GM19452 (cell line): ENCODE data around the gene FZD2.
"Not testable (repeated sequence)": the region's sequence is repeated elsewhere in the genome, so short reads cannot be mapped to it uniquely, and the experiment has no call there.

Experiments
- ATAC-seq: cut with Tn5 transposase; IDR thresholded peaks from one replicate; pipeline ENCODE4 v1.9.1; 2021; ENCODE audit not compliant: unreplicated experiment

Gene FZD2

GRCh38 chr17:44546671-44547606 is 10.3 kb upstream of the FZD2 start:
- no peak for ATAC-seq

GRCh38 chr17:44547625-44548267 is 9.5 kb upstream of the FZD2 start:
- no peak for ATAC-seq

GRCh38 chr17:44548376-44549230 is 8.7 kb upstream of the FZD2 start:
- no peak for ATAC-seq

DNA sequence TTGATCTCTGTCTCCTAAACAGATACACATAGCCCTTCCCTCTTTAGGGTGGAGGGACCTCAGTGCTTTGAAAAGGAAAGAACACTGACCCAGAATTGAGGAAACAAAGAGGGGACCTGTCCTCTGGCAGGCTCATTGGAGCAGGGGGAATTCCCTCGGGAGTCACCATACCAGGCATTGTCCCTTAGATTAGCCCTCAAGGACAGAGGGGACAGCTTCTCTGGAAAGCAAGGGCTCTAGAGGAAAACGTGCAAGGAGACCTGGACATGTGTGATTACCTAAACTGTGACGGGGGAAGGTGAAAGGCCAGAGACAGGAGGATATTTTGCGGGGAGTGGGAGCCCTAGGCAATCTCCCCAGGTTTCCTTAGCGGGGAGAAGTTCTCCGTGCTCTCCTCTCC is 7.6 kb upstream of the FZD2 start:
- ATAC-seq: no peak

DNA sequence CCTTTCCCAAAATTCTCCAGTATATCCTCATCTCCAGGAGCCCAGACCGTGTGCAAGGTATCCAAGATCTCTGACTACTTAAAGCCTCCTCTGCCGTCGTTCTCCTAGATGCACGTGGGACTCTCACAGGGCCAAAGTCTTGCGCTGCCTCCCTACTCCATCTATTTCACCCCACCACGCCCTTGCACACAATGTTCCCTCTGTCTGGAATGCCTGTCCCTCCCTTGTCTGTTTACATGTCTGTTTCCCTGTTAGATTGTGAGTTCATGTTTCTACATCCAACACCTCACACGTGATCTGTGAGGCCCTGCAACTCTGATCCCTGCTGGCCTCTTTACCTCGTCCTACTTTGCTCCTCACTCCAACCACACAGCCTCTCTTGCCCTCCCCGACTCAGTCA is 4.9 kb upstream of the FZD2 start:
- ATAC-seq: no peak

- ATAC-seq: no peak
Observed at GRCh38 chr17:44555099-44555498, 2.2 kb upstream of the FZD2 start.

- no peak for ATAC-seq
Observed at GRCh38 chr17:44556166-44556831, 985 bp upstream of the FZD2 start.

GRCh38 chr17:44557651-44558285 is 484 bp downstream of the FZD2 start:
- no peak for ATAC-seq

- ATAC-seq: no peak
Observed at GRCh38 chr17:44558334-44558709, 1.0 kb downstream of the FZD2 start.

DNA sequence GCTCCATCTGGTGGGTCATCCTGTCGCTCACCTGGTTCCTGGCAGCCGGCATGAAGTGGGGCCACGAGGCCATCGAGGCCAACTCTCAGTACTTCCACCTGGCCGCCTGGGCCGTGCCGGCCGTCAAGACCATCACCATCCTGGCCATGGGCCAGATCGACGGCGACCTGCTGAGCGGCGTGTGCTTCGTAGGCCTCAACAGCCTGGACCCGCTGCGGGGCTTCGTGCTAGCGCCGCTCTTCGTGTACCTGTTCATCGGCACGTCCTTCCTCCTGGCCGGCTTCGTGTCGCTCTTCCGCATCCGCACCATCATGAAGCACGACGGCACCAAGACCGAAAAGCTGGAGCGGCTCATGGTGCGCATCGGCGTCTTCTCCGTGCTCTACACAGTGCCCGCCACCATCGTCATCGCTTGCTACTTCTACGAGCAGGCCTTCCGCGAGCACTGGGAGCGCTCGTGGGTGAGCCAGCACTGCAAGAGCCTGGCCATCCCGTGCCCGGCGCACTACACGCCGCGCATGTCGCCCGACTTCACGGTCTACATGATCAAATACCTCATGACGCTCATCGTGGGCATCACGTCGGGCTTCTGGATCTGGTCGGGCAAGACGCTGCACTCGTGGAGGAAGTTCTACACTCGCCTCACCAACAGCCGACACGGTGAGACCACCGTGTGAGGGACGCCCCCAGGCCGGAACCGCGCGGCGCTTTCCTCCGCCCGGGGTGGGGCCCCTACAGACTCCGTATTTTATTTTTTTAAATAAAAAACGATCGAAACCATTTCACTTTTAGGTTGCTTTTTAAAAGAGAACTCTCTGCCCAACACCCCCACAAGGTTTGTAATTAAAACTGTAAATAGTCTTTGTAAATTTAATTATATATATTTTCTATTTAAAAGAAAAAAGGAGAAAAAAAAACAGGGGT is 1.7 kb downstream of the FZD2 start:
- ATAC-seq: no peak

- ATAC-seq: no peak
Observed at GRCh38 chr17:44559634-44560554, 2.6 kb downstream of the FZD2 start.

DNA sequence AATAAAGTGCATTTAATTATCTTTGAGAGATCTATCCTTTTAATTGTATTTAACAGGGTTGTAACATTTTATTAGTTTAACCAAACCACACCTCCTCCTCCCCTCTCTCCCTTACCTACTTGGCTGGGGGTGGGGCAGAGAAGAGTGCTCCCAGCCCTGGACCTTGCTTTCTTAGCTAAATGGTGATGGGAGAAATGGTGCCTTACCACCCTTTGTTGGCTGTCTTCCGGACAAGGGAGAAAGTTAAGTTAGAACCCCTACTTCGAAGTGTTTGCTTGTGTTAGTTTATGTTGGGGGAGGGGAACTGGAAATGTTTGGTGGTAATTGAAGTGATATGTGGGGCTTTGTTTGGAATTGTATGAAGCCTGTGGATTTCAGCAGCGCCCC is 3.9 kb downstream of the FZD2 start:
- ATAC-seq: no peak

DNA sequence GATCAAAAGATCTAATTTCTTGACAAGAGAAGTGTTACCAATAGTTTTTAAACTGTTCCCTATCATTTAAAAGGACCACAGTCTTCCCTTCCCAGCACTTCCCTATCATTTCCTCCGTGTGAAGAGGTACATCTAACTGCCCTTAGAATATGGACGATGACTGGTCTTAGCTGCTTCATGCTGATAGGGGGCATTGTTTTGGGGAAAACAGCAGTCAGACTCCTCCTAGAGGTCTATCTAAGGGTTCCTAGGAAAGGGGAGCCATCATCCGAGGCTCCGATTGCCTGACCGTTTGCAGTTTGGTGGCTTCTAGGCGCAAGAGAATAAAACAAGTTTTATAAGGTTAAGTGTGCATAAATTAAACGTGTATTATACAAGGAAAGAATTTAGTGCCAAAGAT is 7.1 kb downstream of the FZD2 start:
- no peak for ATAC-seq

DNA sequence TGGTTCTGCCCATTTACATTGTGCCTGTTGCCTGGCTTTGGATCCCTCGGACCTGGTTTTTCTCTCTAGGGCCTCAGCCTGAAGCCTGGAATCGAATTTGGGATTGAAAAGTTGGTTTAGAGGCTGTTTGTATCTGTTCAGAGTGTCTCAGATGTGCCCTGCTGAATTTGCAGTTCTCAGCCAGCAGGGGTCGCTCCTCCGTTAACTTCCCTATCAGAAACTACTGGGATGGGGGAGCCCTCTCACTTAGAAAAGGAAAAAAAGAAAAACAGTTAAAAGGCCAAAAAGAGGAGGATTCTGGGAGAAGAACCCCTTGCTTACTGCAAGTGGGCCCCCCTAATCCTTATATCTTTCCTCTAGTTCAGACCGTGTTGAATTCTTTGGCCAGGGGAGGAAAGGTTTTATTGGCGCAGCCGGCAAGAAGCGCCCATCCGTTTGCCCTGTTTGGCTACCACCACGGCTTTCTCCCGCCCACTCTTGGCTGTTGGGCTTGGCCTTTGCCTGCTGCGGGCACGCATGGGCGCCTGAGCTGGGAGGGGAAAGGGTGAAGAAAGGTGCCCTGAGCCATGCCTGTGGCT is 8.7 kb downstream of the FZD2 start:
- no peak for ATAC-seq

DNA sequence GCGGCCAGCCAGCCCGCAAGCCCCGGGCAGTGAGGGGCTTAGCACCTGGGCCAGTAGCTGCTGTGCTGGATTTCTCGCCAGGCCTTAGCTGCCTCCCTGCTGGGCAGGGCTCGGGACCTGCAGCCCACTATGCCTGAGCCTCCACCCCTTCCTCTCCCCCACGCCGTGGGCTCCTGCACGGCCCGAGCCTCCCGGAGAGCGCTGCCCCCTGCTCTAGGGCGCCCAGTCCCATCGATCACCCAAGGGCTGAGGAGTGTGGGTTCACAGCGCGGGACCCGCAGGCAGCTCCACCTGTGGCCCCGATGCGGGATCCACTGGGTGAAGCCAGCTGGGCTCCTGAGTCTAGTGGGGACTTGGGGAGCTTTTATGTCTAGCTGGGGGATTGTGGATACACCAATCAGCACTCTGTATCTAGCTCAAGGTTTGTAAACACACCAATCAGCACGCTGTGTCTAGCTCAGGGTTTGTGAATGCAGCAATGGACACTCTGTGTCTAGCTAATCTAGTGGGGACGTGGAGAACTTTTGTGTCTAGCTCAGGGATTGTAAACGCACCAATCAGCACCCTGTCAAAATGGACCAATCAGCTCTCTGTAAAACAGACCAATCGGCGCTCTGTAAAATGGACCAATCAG is 11.1 kb downstream of the FZD2 start:
- ATAC-seq: not testable (repeated sequence)

DNA sequence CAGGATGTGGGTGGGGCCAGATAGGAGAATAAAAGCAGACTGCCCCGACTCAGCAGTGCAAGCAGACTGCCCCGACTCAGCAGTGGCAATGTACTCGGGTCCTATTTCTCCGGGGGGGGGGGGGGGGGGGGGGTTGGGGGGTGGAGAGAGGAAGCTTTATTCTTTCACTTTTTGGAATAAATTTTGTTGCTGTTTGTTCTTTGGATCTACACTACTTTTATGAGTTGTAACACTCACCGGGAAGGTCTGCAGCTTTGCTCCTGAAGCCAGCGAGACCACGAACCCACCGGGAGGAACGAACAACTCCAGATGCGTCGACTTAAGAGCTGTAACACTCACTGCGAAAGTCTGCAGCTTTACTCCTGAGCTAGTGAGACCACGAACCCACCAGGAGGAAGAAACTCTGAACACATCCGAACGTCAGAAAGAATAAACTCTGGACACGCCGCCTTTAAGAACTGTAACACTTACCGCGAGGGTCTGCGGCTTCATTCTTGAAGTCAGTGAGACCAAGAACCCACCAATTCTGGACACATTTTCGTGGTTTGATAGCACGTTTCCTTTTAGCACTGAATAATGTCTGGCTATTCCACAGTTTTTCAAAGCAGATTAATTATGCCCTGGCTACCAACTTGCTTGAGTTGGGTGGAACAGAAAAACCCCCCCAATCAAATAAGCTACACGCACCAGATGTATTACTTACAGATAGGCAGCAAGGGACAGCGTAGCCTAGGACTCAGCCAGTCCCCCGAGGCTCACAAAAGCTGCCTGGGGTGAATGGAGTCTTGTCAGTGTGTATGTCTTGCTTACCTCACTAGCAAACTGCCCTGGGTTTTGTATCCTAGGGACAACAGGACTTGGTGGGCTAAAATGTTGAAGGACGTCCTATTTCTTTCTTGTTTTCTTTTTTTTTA is 11.9 kb downstream of the FZD2 start:
- ATAC-seq: no peak

GRCh38 chr17:44572801-44573200 is 15.5 kb downstream of the FZD2 start:
- no peak for ATAC-seq
